ENCODE data around the gene MYO3B.
A peak's percentile ranks its signal among the peaks of the same experiment; 100 is the strongest.
"Not testable (repeated sequence)": the region's sequence is repeated elsewhere in the genome, so short reads cannot be mapped to it uniquely, and the experiment has no call there.

The MYO3B gene

GRCh38 chr2:170585067-170585466, 407.1 kb downstream of the MYO3B start:
- DNase-seq: no peak

- no peak for DNase-seq
These were observed 408.7 kb downstream of the MYO3B start for GRCh38 chr2:170586571-170587095.

GRCh38 chr2:170587117-170587516, 409.2 kb downstream of the MYO3B start:
- no peak for DNase-seq

- peak in 1 of 2 experiments; percentile 36 for DNase-seq
These were observed 410.0 kb downstream of the MYO3B start for GRCh38 chr2:170587922-170588321.

- no peak for DNase-seq
These were observed 410.8 kb downstream of the MYO3B start for GRCh38 chr2:170588729-170589128.

GRCh38 chr2:170596576-170596975, 418.6 kb downstream of the MYO3B start:
- DNase-seq: no peak

GRCh38 chr2:170598067-170598395, 420.1 kb downstream of the MYO3B start:
- DNase-seq: no peak

- no peak for DNase-seq
These were observed 423.5 kb downstream of the MYO3B start for GRCh38 chr2:170601489-170601888.

GRCh38 chr2:170605862-170606261, 427.9 kb downstream of the MYO3B start:
- no peak for DNase-seq

- DNase-seq: no peak
These were observed 429.2 kb downstream of the MYO3B start for GRCh38 chr2:170607171-170607570.

- no peak for DNase-seq
These were observed 432.7 kb downstream of the MYO3B start for GRCh38 chr2:170610615-170611014.

GRCh38 chr2:170618948-170619347, 441.0 kb downstream of the MYO3B start:
- DNase-seq: not testable (repeated sequence)

- DNase-seq: not testable (repeated sequence)
These were observed 457.1 kb downstream of the MYO3B start for GRCh38 chr2:170635094-170635493.

GRCh38 chr2:170639635-170640034, 461.7 kb downstream of the MYO3B start:
- no peak for DNase-seq

GRCh38 chr2:170641961-170642360, 464.0 kb downstream of the MYO3B start:
- DNase-seq: no peak

- DNase-seq: peak; percentile 43 to 79
These were observed 465.4 kb downstream of the MYO3B start for GRCh38 chr2:170643346-170643745.

- no peak for DNase-seq
These were observed 469.9 kb downstream of the MYO3B start for GRCh38 chr2:170647741-170648436.

- DNase-seq: no peak
These were observed 473.8 kb downstream of the MYO3B start for GRCh38 chr2:170651624-170652325.

- DNase-seq: no peak
These were observed 474.9 kb downstream of the MYO3B start for GRCh38 chr2:170652637-170653417.

GRCh38 chr2:170656669-170657068, 478.7 kb downstream of the MYO3B start:
- no peak for DNase-seq

GRCh38 chr2:170660409-170660808, 482.5 kb downstream of the MYO3B start:
- DNase-seq: no peak

- no peak for DNase-seq
These were observed 487.8 kb downstream of the MYO3B start for GRCh38 chr2:170665743-170666142.

- DNase-seq: no peak
These were observed 492.0 kb downstream of the MYO3B start for GRCh38 chr2:170669909-170670308.

GRCh38 chr2:170670651-170671050, 492.7 kb downstream of the MYO3B start:
- DNase-seq: no peak
